HepG2 (cell line): Measurements from ENCODE around the gene RPL37. TPM values are rescaled to one million over a fixed set of nuclear protein-coding genes. Genes with fewer than 3 reads are reported as not detected.

Source experiments
- ATAC-seq: fragments of 200-7000 bp; cut with Tn5 transposase; 3 replicates; pipeline ENCODE4 v1.9.1; 2020; ENCODE audit warnings: mild to moderate bottlenecking, moderate library complexity
- BruUV-seq: library from RNA; stranded (reverse); fragments of 400-500 nt; replicated peaks from 2 replicates; lab custom pipeline; 2021; lab: Mats Ljungman, UMichigan
- CTCF ChIA-PET: fragments of 300-600 bp; formaldehyde crosslinking; extraction: SDS; loops from one replicate; lab custom pipeline; 2021; ENCODE audit warnings: low total read pairs, inconsistent platforms, low intra/inter-chr PET ratio; lab: Yijun Ruan, JAX
- POLR2A ChIA-PET: fragments of 350-600 bp; sonication (Branson Sonifier 250); formaldehyde crosslinking; loops from one replicate; lab custom pipeline; 2020; ENCODE audit warnings: antibody characterized with exemption, inconsistent platforms; lab: Yijun Ruan, JAX
- DNase-seq: peaks from one replicate; pipeline ENCODE4 v3.0.0-alpha.2; 2015; ENCODE audit warnings: low spot score
- FAIRE-seq: peaks from 3 replicates; lab custom pipeline; 2011; peaks lifted over from hg19 to GRCh38; lab: Jason Lieb, UNC
- H2AFZ ChIP-seq: one replicate; pipeline ENCODE4 v1.6.1; 2011; ENCODE audit warnings: low read length, inconsistent platforms
- H3K27ac ChIP-seq: fragments of 300-600 bp; 3 replicates; pipeline ENCODE4 v1.8.0; 2011; ENCODE audit warnings: mixed run types, mild to moderate bottlenecking, mixed read lengths, low read length, inconsistent platforms; ENCODE audit not compliant: insufficient read depth; ENCODE audit errors: extremely low read length
- H3K27me3 ChIP-seq, 2 experiments: fragments of 200-600 bp in 1 of 2; 2 replicates in 1 of 2; 3 replicates in 1 of 2; pipeline versions ENCODE4 v1.6.0 to v1.8.0; 2011; ENCODE audit warnings: low read length in 2 of 2, mild to moderate bottlenecking in 2 of 2, moderate library complexity in 2 of 2, inconsistent platforms in 1 of 2; ENCODE audit not compliant: insufficient read depth in 2 of 2, control insufficient read depth in 1 of 2
- H3K36me3 ChIP-seq, 2 experiments: fragments of 200-600 bp in 1 of 2; replicated peaks in 1 of 2; 2 replicates in 1 of 2; 3 replicates in 1 of 2; pipeline versions ENCODE4 v1.5.1 to v1.8.0; 2011; ENCODE audit warnings: low read length in 2 of 2, inconsistent platforms in 1 of 2; ENCODE audit not compliant: insufficient read depth in 2 of 2, control insufficient read depth in 1 of 2
- H3K4me1 ChIP-seq: 2 replicates; pipeline ENCODE4 v1.5.1; 2012; ENCODE audit warnings: low read length, inconsistent platforms; ENCODE audit not compliant: insufficient read depth
- H3K4me2 ChIP-seq: 2 replicates; pipeline ENCODE4 v1.6.0; 2011; ENCODE audit warnings: low read depth, low read length, inconsistent platforms
- H3K4me3 ChIP-seq, 3 experiments: fragments of 200-600 bp in 1 of 3; sonication (generic), shearing (Covaris generic) in 1 of 3; replicated peaks in 1 of 3; 2 replicates each; pipeline ENCODE4 v1.5.1; 2011 to 2016; ENCODE audit warnings: low read length in 3 of 3, inconsistent platforms in 2 of 3, low read depth in 2 of 3, mild to moderate bottlenecking in 2 of 3, control low read depth in 1 of 3, mixed read lengths in 1 of 3; ENCODE audit not compliant: insufficient read depth in 1 of 3
- H3K79me2 ChIP-seq: one replicate; pipeline ENCODE4 v1.6.1; 2011; ENCODE audit warnings: low read length, inconsistent platforms; ENCODE audit not compliant: insufficient read depth
- H3K9ac ChIP-seq: 2 replicates; pipeline ENCODE4 v1.6.0; 2011; ENCODE audit warnings: mild to moderate bottlenecking, low read depth, low read length, inconsistent platforms; ENCODE audit not compliant: insufficient read depth
- H3K9me3 ChIP-seq: 2 replicates; pipeline ENCODE4 v1.5.1; 2012; ENCODE audit warnings: mild to moderate bottlenecking, low read length
- H4K20me1 ChIP-seq: 2 replicates; pipeline ENCODE4 v1.6.0; 2011; ENCODE audit warnings: inconsistent platforms, mild to moderate bottlenecking, low read length, moderate library complexity; ENCODE audit not compliant: insufficient read depth
- FLYWCH1 ChIP-seq: sonication (generic); formaldehyde crosslinking; IDR thresholded peaks from 2 replicates; pipeline ENCODE4 v1.8.1; 2023; ENCODE audit warnings: mild to moderate bottlenecking, missing genetic modification reagents
- HCFC1 ChIP-seq: fragments of 150-350 bp; IDR thresholded peaks from 2 replicates; pipeline ENCODE4 v1.6.1; 2014; ENCODE audit warnings: low read depth, low read length
- ISL2 ChIP-seq: sonication (generic); formaldehyde crosslinking; IDR thresholded peaks from 2 replicates; pipeline ENCODE4 v1.5.0; 2020; ENCODE audit warnings: missing genetic modification reagents
- MEIS1 ChIP-seq: sonication (generic); formaldehyde crosslinking; IDR thresholded peaks from 2 replicates; pipeline ENCODE4 v1.9.0; 2021; ENCODE audit warnings: mild to moderate bottlenecking, missing genetic modification reagents, moderate library complexity, borderline replicate concordance
- MTF1 ChIP-seq: sonication (generic); formaldehyde crosslinking; IDR thresholded peaks from 2 replicates; pipeline ENCODE4 v1.5.0; 2020; ENCODE audit warnings: missing genetic modification reagents
- PITX1 ChIP-seq: sonication (generic); formaldehyde crosslinking; IDR thresholded peaks from 2 replicates; pipeline ENCODE4 v1.5.1; 2020; ENCODE audit warnings: mild to moderate bottlenecking, missing genetic modification reagents
- PRDM15 ChIP-seq: sonication (generic); formaldehyde crosslinking; IDR thresholded peaks from 2 replicates; pipeline ENCODE4 v1.4.0; 2020; ENCODE audit warnings: missing genetic modification reagents
- PREB ChIP-seq: sonication (generic); formaldehyde crosslinking; IDR thresholded peaks from 2 replicates; pipeline ENCODE4 v1.4.0; 2020; ENCODE audit warnings: missing genetic modification reagents
- THRA ChIP-seq: sonication (generic); formaldehyde crosslinking; IDR thresholded peaks from 2 replicates; pipeline ENCODE4 v1.4.0; 2020; ENCODE audit warnings: missing genetic modification reagents, borderline replicate concordance
- ZFP36L2 ChIP-seq: sonication (generic); formaldehyde crosslinking; IDR thresholded peaks from 2 replicates; pipeline ENCODE4 v1.4.0; 2020; ENCODE audit warnings: missing genetic modification reagents
- ZNF30 ChIP-seq: sonication (generic); formaldehyde crosslinking; IDR thresholded peaks from 2 replicates; pipeline ENCODE4 v1.5.0; 2020; ENCODE audit warnings: mild to moderate bottlenecking, missing genetic modification reagents
- ZNF543 ChIP-seq: sonication (generic); formaldehyde crosslinking; IDR thresholded peaks from 2 replicates; pipeline ENCODE4 v1.4.0; 2020; ENCODE audit warnings: mild to moderate bottlenecking, missing genetic modification reagents
- WGBS: methylation state at CpG from one replicate; pipeline ENCODE4 v1.1.6; 2017; ENCODE audit warnings: low lambda C conversion rate; 5-methylcytosine and 5-hydroxymethylcytosine counted together
- in situ Hi-C: cut with HindIII; loops from 2 replicates; pipeline ENCODE4 v1.10.0; 2017; ENCODE audit warnings: low pct_unique_long_range_greater_than_20kb; ENCODE audit not compliant: extremely low pct_ligation_motif_present
- intact Hi-C: fragments of 100-400 bp; cut with micrococcal nuclease; formaldehyde crosslinking; loops from one replicate; pipeline ENCODE4 v1.10.0; 2022; ENCODE audit not compliant: unreplicated experiment
- polyA plus RNA-seq, 8 experiments: library from polyadenylated mRNA; depleted of rRNA in 3 of 8; stranded (reverse) in 7 of 8; unstranded in 1 of 8; fragments of >200 nt; fragmentation: Illumina TruSeq in 4 of 8; extraction: Trizol in 4 of 8; gene quantifications; 2 replicates each; pipeline versions ENCODE4 v1.2.1 to v1.2.3, GENCODE V29; 2011 to 2016; ENCODE audit warnings: low read depth in 4 of 8, missing spikeins in 1 of 8, mixed read lengths in 1 of 8; ENCODE audit not compliant: insufficient read depth in 1 of 8
- total RNA-seq, 5 experiments: library from RNA; depleted of rRNA; stranded (reverse); fragments of >200 nt; fragmentation: Illumina TruSeq; extraction: Trizol; gene quantifications; 2 replicates each; pipeline ENCODE4 v1.2.3, GENCODE V29; 2016; ENCODE audit warnings: low read depth in 1 of 5
- TF ChIP-seq, protein P1 (sequence below): IDR thresholded peaks from 2 replicates; pipeline ENCODE4 v1.6.1; 2016; ENCODE audit warnings: mild to moderate bottlenecking
- TF ChIP-seq, protein P2 (sequence below): fragments of 450-650 bp; IDR thresholded peaks from 2 replicates; pipeline ENCODE4 v1.6.1; 2017
- TF ChIP-seq, protein P3 (sequence below): sonication (generic); formaldehyde crosslinking; IDR thresholded peaks from 2 replicates; pipeline ENCODE4 v1.4.0; 2020; ENCODE audit warnings: missing genetic modification reagents

Gene RPL37
- total and polyA plus RNA-seq, 2 of the 13 experiments (the other 11 are each of a cell fraction or from before 2014, with no cell fraction given): 1,981 to 3,367 TPM

- POLR2A ChIA-PET: no interaction called here
- in situ Hi-C loops: no loop called here
- H3K4me2 ChIP-seq: no peak overlapping the region
- TF ChIP-seq HCFC1: no peak
- TF ChIP-seq ZNF30 (CRISPR knock-in tag): no peak
- no peak for TF ChIP-seq ZNF543 (CRISPR knock-in tag)
- TF ChIP-seq PRDM15 (CRISPR knock-in tag): no peak
- no peak for TF ChIP-seq MTF1 (CRISPR knock-in tag)
- TF ChIP-seq FLYWCH1 (CRISPR knock-in tag): no peak
- TF ChIP-seq PREB (CRISPR knock-in tag): no peak
- TF ChIP-seq ZFP36L2 (CRISPR knock-in tag): no peak
- no peak for TF ChIP-seq MEIS1 (CRISPR knock-in tag)
- TF ChIP-seq, protein P1, sequence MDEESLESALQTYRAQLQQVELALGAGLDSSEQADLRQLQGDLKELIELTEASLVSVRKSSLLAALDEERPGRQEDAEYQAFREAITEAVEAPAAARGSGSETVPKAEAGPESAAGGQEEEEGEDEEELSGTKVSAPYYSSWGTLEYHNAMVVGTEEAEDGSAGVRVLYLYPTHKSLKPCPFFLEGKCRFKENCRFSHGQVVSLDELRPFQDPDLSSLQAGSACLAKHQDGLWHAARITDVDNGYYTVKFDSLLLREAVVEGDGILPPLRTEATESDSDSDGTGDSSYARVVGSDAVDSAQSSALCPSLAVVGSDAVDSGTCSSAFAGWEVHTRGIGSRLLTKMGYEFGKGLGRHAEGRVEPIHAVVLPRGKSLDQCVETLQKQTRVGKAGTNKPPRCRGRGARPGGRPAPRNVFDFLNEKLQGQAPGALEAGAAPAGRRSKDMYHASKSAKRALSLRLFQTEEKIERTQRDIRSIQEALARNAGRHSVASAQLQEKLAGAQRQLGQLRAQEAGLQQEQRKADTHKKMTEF: no peak
- TF ChIP-seq, protein P2, sequence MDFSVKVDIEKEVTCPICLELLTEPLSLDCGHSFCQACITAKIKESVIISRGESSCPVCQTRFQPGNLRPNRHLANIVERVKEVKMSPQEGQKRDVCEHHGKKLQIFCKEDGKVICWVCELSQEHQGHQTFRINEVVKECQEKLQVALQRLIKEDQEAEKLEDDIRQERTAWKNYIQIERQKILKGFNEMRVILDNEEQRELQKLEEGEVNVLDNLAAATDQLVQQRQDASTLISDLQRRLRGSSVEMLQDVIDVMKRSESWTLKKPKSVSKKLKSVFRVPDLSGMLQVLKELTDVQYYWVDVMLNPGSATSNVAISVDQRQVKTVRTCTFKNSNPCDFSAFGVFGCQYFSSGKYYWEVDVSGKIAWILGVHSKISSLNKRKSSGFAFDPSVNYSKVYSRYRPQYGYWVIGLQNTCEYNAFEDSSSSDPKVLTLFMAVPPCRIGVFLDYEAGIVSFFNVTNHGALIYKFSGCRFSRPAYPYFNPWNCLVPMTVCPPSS: no peak
- TF ChIP-seq, protein P3, sequence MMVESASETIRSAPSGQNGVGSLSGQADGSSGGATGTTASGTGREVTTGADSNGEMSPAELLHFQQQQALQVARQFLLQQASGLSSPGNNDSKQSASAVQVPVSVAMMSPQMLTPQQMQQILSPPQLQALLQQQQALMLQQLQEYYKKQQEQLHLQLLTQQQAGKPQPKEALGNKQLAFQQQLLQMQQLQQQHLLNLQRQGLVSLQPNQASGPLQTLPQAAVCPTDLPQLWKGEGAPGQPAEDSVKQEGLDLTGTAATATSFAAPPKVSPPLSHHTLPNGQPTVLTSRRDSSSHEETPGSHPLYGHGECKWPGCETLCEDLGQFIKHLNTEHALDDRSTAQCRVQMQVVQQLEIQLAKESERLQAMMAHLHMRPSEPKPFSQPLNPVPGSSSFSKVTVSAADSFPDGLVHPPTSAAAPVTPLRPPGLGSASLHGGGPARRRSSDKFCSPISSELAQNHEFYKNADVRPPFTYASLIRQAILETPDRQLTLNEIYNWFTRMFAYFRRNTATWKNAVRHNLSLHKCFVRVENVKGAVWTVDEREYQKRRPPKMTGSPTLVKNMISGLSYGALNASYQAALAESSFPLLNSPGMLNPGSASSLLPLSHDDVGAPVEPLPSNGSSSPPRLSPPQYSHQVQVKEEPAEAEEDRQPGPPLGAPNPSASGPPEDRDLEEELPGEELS (CRISPR knock-in tag): no peak
- TF ChIP-seq THRA (CRISPR knock-in tag): no peak
- no peak for TF ChIP-seq PITX1 (CRISPR knock-in tag)
- no peak for TF ChIP-seq ISL2 (CRISPR knock-in tag)
Observed at GRCh38 chr5:40871177-40871576, 36.2 kb upstream of the RPL37 start.

More at GRCh38 chr5:40871177-40871576, 36.2 kb upstream of the RPL37 start:
- BruUV-seq: no TSS peak
- Histone ChIP-seq H2AFZ (no peak overlapping the region), H3K79me2 (no peaks in the 10 kb centered on the region), H3K36me3 (no peaks in the 10 kb centered on the region), H3K9ac (no peak overlapping the region), H3K9me3 (no peaks in the 10 kb centered on the region), H3K27ac (no peak overlapping the region), H3K4me1 (0 out of 2 replicates have a peak, but pooled peaks cover 4% of the 10 kb centered on the region), H4K20me1 (no peaks in the 10 kb centered on the region), H3K4me3 (no peak overlapping the region), H3K27me3 (peaks cover 0 to 1% of the 10 kb centered on the region in 2 experiments; a peak in 2 of 5 replicates)
- CTCF ChIA-PET: no interaction called here
- WGBS: 18% methylated on average over 4 of the region's 4 CpGs
- intact Hi-C loops: no loop called here
- ATAC-seq: peak; percentile 44; the same call in 1 of the 3 replicates
- DNase-seq: no peak
- FAIRE-seq: no peak
